Measurements from ENCODE around the gene PCSK2. TPM values are rescaled to one million over a fixed set of nuclear protein-coding genes. Genes with fewer than 3 reads are reported as not detected.

The PCSK2 gene
- total and polyA plus RNA-seq, 2 donors (not counting 3 experiments of a cell fraction or from before 2014, with no cell fraction given), result not detected

- Histone ChIP-seq H3K9me1 (replicated peaks; ENCODE audit: control insufficient read depth, extremely low read depth, insufficient read depth, low read length) (no peaks in the 10 kb centered on the region), H3K36me3 (ENCODE audit: control insufficient read depth in 2 of 2, extremely low read depth in 1 of 2, insufficient read depth in 2 of 2, low read length in 2 of 2) (no peaks in the 10 kb centered on the region), H3K4me2 (ENCODE audit: insufficient read depth, low read length) (no peak overlapping the region), H2AFZ (ENCODE audit: low read depth, low read length) (no peak overlapping the region), H3K79me2 (ENCODE audit: control insufficient read depth, insufficient read depth, low read length) (no peaks in the 10 kb centered on the region), H3K9me3 (replicated peaks; ENCODE audit: control insufficient read depth, insufficient read depth, low read length) (no peaks in the 10 kb centered on the region), H3K27ac (ENCODE audit: insufficient read depth, low read depth, low read length) (no peak overlapping the region), H3K4me1 (ENCODE audit: control insufficient read depth, extremely low read depth, insufficient read depth, low read length) (no peaks in the 10 kb centered on the region), H3K9ac (replicated peaks; ENCODE audit: extremely low read depth, insufficient read depth, low read length) (no peak overlapping the region), H4K20me1 (replicated peaks; ENCODE audit: control insufficient read depth, extremely low read depth, insufficient read depth, low read length) (no peaks in the 10 kb centered on the region), H3K4me3 (replicated peaks in 1 of 3; ENCODE audit: insufficient read depth in 1 of 3, low read depth in 1 of 3, low read length in 3 of 3) (no peak overlapping the region), H3K27me3 (ENCODE audit: control insufficient read depth in 2 of 2, insufficient read depth in 2 of 2, low read length in 2 of 2) (no peaks in the 10 kb centered on the region)
- FAIRE-seq (no peak), DNase-seq (ENCODE audit: low read depth, low spot score) (no peak)
- dilution Hi-C loops (cut with MboI; ENCODE audit: extremely low pct_ligation_motif_present, low sequenced_read_pairs), result loop anchor here (25.0 kb wide), 1 partner anchor 625 kb away; no protein-coding TSS in a partner anchor
- TF ChIP-seq FOS (IDR thresholded peaks at IDR 0.05; ENCODE audit: borderline replicate concordance, insufficient read depth, low read length) (no peak), JUN (IDR thresholded peaks at IDR 0.05; ENCODE audit: borderline replicate concordance, insufficient read depth, insufficient read length, low read depth) (no peak), CTCF (IDR thresholded peaks at IDR 0.05; ENCODE audit: extremely low read depth in 1 of 2, insufficient read depth in 1 of 2, low read depth in 1 of 2, low read length in 2 of 2) (no peak), POLR2A (IDR thresholded peaks at IDR 0.05; ENCODE audit: low read depth, low read length) (no peak), MAX (IDR thresholded peaks at IDR 0.05; ENCODE audit: insufficient read depth, insufficient read length) (no peak), GATA2 (IDR thresholded peaks at IDR 0.05; ENCODE audit: insufficient read depth, insufficient read length, low read depth, low read length) (no peak), EZH2 (IDR thresholded peaks at IDR 0.05; ENCODE audit: borderline replicate concordance, low read depth, low read length, severe bottlenecking) (no peak)
- intact Hi-C loops (cut with micrococcal nuclease), result loop anchor here (10.0 kb wide), 1 partner anchor 62 kb away; no protein-coding TSS in a partner anchor
- ChIA-PET CTCF (interaction anchor here (10.6 kb wide), 1 partner anchor 636 kb away, joined by 364 read pairs; no protein-coding TSS in a partner anchor), POLR2A (no interaction called here)
- BruUV-seq (replicated peaks), result no TSS peak
These were observed 210.4 kb downstream of the PCSK2 start for GRCh38 chr20:17437251-17437650.

Measured in endothelial cell of umbilical vein (primary cell).